NCI-H2196 (cell line): ENCODE data around the gene RAB28.

Source experiments
- DNase-seq: peaks from one replicate; lab custom pipeline; 2025; ENCODE audit not compliant: unreplicated experiment; lab: John Stamatoyannopoulos, UW

RAB28 gene

GRCh38 chr4:13384055-13384454 is 100.1 kb downstream of the RAB28 start:
- no peak for DNase-seq

DNA sequence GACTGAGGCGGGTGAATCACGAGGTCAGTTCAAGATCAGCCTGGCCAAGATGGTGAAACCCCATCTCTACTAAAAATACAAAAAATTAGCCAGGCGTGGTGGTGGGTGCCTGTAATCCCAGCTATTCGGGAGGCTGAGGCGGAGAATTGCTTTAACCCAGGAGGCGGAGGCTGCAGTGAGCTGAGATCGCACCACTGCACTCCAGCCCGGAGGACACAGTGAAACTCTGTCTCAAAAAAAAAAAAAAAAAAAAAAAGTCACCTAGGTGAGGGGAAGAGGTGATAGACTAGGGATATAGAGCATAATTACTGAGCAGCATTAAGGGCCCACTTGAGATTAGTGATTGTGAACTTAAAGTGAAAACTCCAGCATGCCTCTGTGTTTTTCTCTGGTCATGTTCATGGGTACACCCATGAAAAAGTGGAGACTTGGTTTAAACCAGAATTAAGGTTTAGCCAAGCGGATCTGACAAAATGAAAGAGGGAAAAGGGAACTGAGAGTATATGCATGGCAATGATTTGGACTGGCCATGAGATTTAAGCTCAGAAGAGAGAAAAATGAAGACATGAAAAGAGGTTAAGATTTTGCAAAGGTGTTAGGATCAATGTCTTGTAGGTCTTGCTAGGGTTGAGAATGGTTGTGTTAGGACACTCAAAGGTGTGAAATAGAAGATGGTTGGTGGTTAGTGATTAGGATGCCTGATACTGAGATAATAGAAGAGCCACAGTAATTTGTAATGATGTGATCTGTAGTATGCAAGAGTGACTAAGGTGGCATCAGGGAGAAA is 105.0 kb downstream of the RAB28 start:
- no peak for DNase-seq

- DNase-seq: no peak
These were observed 113.1 kb downstream of the RAB28 start for GRCh38 chr4:13371048-13371447.

DNA sequence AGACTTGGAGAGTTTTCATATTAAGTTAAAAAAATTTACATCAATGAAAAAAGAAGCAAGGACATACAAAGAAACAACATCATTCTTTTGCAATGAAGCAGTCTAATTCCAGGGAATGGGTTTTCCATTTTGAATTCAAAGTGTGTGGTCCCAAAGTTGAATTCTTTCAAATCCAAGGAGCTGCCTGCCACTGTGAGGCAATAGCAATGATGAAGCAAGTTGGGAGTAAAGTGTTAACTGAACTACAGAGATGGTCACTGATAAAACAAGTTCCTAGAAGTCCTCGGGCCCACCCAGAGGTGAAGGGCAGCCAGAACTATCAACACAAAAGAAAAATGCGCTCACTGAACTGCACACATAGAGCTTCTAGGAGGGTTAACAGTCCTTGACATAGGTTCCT is 115.9 kb downstream of the RAB28 start:
- no peak for DNase-seq

GRCh38 chr4:13367691-13368090 is 116.4 kb downstream of the RAB28 start:
- DNase-seq: no peak

DNA sequence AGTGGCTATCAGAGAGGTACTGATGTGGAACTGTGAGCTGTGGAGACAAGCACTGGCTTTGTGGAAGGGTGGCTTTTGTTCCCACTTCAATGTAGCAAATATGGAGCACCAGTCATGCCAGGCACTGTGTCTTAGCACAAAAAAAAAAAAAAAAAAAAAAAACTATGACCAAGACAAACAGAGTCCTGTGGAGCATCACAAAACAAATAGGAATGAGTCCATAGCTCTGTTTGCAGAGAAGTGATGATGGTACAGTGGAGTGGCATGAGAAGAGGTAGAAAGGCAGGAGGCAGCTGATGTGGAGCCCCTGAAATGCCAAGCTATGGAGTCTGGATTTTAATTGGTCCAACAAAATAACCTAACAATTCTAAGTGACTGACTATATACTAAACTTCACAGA is 116.9 kb downstream of the RAB28 start:
- DNase-seq: no peak

DNA sequence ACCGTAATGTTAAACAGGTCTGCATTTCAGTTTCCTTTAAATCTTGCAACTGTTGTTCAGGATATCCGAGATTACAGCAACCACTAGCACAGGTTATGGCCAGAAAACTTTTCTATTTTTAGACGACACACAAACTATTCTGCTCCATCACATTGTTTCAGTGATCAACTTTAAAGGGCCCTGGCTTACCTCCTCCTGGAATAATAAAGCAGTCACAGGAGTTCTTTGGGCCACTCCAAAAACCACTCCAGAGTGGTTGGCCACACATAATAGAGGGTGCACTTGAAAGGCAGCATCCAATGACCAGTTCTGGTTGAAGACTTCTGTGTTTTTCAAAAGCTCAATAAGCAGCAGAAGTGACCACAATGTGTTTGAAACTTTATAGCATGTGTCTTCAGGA is 118.9 kb downstream of the RAB28 start:
- DNase-seq: no peak

DNA sequence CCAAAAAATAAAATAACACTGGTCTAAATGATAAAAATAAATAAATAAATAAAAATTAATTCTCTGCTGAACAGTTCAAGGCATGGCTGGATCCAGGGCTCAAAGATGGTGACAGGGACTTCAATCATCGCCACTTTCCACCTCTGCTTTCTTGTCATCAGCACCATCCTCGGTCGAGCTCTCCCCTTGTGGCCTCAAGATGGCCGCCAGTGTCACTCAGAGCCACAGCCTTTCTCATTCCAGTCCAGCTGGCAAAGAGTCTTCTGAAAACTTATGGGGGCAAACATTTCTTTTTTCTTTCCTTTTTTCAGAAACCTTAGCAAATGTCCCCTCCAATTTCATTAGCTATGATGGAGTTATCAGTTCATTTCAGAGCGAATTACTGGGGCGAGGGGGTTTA is 119.5 kb downstream of the RAB28 start:
- no peak for DNase-seq

GRCh38 chr4:13364172-13364571 is 120.0 kb downstream of the RAB28 start:
- DNase-seq: no peak

GRCh38 chr4:13359809-13360208 is 124.3 kb downstream of the RAB28 start:
- no peak for DNase-seq

DNA sequence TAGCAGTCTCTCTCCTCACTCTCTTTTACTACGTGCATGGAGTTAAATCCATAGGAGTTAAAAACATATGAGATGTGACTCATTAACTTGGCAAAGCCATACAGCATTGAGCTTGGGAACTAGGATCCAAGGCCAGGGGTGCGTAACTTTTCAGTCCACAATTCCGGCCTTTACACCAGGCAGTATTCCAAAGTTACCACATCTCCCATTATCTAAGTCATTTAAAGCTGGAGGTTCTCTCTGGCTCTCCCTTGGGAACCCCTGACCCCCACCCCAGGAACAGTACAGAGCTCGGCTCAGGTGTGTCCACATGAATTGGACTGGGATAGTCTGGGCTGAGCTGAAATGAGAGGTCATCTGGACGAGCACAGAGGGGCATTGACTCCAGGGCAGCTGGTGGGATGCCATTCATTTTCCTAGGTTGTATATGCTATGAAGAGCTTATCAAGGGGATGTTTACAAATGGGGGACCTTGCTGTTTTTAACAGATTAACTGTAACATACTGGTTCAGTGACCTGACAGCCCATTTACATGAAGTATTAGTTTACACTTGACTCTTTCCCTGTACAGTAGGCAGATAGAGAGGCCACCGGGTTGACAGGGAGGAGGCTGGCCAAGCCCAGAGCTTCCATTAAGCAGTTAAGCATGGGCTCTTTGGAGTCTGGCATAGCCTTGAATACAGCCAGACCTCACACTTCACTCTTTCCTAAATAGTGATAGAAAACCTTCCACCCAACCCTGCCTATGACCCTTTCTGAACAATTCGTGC is 128.8 kb downstream of the RAB28 start:
- DNase-seq: no peak

DNA sequence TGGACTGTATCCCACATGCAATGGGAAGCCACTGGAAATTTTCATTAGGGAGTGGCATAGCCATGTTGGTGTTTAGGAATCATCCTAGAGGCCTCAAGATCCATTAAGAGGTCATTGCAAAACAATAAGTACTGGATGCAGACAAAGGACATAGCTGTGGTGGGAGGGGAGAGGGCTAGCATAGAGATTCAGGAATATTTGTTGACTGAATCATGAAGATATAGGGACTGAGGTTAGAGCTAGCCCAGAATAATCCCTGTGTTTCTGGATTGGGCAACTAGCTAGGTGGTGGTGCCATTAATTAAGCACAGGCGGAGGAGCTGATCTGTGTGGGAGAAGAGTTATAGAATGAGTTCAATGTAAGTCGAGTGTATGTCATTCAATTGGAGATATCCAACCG is 135.0 kb downstream of the RAB28 start:
- DNase-seq: no peak

DNA sequence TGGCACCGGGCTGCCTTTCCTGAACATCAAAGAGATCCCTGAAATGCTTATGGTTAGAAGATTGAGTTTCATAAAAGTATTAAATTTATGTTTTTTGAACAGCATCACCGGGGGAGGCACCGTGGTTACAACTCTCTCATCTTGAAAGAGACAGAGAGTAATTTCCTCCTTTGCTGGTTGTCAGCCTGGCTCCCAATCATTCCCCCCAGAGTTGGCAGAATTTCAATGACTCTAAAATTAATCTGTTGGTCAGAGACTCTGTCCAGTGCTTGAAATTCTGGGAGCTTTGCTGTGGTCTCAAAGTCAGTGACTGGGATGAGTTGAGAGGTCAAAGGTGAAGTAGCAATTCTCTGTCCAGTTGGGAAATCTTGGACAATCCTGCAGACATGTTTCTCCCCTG is 135.9 kb downstream of the RAB28 start:
- no peak for DNase-seq

DNA sequence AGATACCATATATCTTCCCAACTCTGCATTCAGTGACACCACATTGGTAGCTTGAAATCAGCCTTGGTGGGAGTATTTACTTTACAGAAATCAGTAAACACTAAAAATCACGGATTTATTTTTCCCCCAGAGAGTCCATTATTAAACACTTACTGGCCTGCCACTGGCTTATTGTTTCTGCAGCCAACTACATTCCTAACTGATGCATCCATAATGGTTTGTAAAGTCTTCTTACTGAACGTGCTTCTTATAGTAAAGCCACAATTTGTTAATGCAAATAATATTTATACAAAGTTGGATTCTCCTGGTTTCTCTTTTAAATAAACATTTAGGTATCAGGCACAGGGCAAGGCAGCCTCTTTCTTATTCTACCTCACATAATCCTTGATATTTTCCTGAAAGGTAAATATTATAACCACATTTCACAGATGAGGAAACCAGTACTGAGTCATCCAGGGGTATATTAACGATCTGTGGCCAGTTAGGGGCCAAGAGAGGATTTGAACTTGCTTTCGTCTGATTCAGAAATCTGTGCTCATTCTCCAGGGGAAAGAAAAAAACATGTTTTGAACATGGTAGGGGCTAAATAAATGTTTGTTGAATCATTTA is 136.5 kb downstream of the RAB28 start:
- no peak for DNase-seq

- no peak for DNase-seq
These were observed 139.9 kb downstream of the RAB28 start for GRCh38 chr4:13344216-13344615.

- DNase-seq: no peak
These were observed 143.5 kb downstream of the RAB28 start for GRCh38 chr4:13340672-13341071.

GRCh38 chr4:13331827-13332226 is 152.3 kb downstream of the RAB28 start:
- no peak for DNase-seq

GRCh38 chr4:13329963-13330362 is 154.2 kb downstream of the RAB28 start:
- peak; percentile 38 for DNase-seq

GRCh38 chr4:13329340-13329850 is 154.7 kb downstream of the RAB28 start:
- DNase-seq: no peak

GRCh38 chr4:13328591-13328990 is 155.5 kb downstream of the RAB28 start:
- DNase-seq: no peak

- no peak for DNase-seq
These were observed 156.1 kb downstream of the RAB28 start for GRCh38 chr4:13327991-13328390.

DNA sequence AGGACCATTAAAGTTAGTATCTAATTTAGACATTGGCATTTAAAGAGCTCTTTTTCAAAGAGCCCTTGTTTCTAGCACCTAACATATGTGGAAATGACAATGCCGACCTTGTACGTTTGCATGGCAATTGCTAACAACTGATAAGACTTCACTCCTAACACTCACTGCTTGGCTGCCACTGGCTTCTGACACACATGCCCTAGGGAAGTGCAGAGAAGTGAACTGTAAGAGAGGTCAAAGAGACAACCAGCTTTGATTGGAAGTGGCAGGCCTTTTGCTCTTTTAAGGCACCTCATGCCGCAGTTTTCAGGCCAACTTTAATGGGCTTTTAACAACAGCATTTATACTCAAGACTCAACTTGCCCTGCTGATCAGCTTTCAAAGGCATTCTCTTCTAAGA is 158.4 kb downstream of the RAB28 start:
- DNase-seq: no peak
